Neural progenitor cell (in vitro differentiated cells): ENCODE data around the gene GPR4. TPM values are rescaled to one million over a fixed set of nuclear protein-coding genes. Genes with fewer than 3 reads are reported as not detected.
"Not testable (repeated sequence)": the region's sequence is repeated elsewhere in the genome, so short reads cannot be mapped to it uniquely, and the experiment has no call there.

Experiments used
- DNase-seq: peaks from one replicate; pipeline ENCODE4 v3.0.0-alpha.2; 2016; ENCODE audit warnings: low spot score
- H2AFZ ChIP-seq: fragments of 200-600 bp; sonication (generic); replicated peaks from 2 replicates; pipeline ENCODE4 v1.6.1; 2016; ENCODE audit warnings: antibody characterized with exemption
- H3F3A ChIP-seq: fragments of 200-600 bp; sonication (generic); 2 replicates; pipeline ENCODE4 v1.6.1; 2016; ENCODE audit warnings: antibody characterized with exemption, low read depth
- H3K27ac ChIP-seq: fragments of 200-600 bp; sonication (generic); 2 replicates; pipeline ENCODE4 v1.5.1; 2016; ENCODE audit warnings: mild to moderate bottlenecking
- H3K27me3 ChIP-seq: fragments of 200-600 bp; sonication (generic); 2 replicates; pipeline ENCODE4 v1.6.1; 2016; ENCODE audit warnings: mild to moderate bottlenecking, moderate library complexity
- H3K36me3 ChIP-seq: fragments of 200-600 bp; sonication (generic); 2 replicates; pipeline ENCODE4 v1.5.1; 2016
- H3K4me1 ChIP-seq: fragments of 200-600 bp; sonication (generic); 2 replicates; pipeline ENCODE4 v1.6.1; 2016; ENCODE audit warnings: mixed run types
- H3K4me2 ChIP-seq: fragments of 200-600 bp; sonication (generic); 2 replicates; pipeline ENCODE4 v1.6.1; 2016
- H3K4me3 ChIP-seq: fragments of 200-600 bp; sonication (generic); 2 replicates; pipeline ENCODE4 v1.5.1; 2016
- H3K79me2 ChIP-seq: fragments of 200-600 bp; sonication (generic); 2 replicates; pipeline ENCODE4 v1.6.1; 2016; ENCODE audit warnings: low read depth
- H3K9ac ChIP-seq: fragments of 200-600 bp; sonication (generic); 2 replicates; pipeline ENCODE4 v1.6.1; 2016
- H3K9me3 ChIP-seq: fragments of 200-600 bp; sonication (generic); 2 replicates; pipeline ENCODE4 v1.5.1; 2016; ENCODE audit warnings: low read depth
- H4K20me1 ChIP-seq: fragments of 200-600 bp; sonication (generic); 2 replicates; pipeline ENCODE4 v1.6.1; 2016; ENCODE audit warnings: low read depth
- H3K27ac Mint-ChIP-seq: 3 replicates; pipeline ENCODE4 v1.8.0; 2021; ENCODE audit warnings: mixed read lengths
- H3K27me3 Mint-ChIP-seq: 2 replicates; pipeline ENCODE4 v1.8.0; 2022; ENCODE audit warnings: low read depth, mild to moderate bottlenecking, inconsistent platforms, moderate library complexity, mixed read lengths; ENCODE audit not compliant: insufficient read depth
- H3K36me3 Mint-ChIP-seq: 3 replicates; pipeline ENCODE4 v1.8.0; 2021; ENCODE audit warnings: mixed read lengths
- H3K4me1 Mint-ChIP-seq: 3 replicates; pipeline ENCODE4 v1.8.0; 2021; ENCODE audit warnings: mixed read lengths
- H3K4me3 Mint-ChIP-seq: 3 replicates; pipeline ENCODE4 v1.8.0; 2021; ENCODE audit warnings: mild to moderate bottlenecking, moderate library complexity, mixed read lengths
- H3K9me3 Mint-ChIP-seq: 3 replicates; pipeline ENCODE4 v1.8.0; 2020; ENCODE audit warnings: mixed read lengths
- EZH2 ChIP-seq: fragments of 200-600 bp; sonication (generic); IDR thresholded peaks from 2 replicates; pipeline ENCODE4 v1.6.1; 2017; ENCODE audit warnings: antibody characterized with exemption, mild to moderate bottlenecking, moderate library complexity
- EZH2phosphoT487 ChIP-seq: fragments of 200-600 bp; sonication (generic); IDR thresholded peaks from 2 replicates; pipeline ENCODE4 v1.6.1; 2017; ENCODE audit warnings: antibody characterized with exemption
- total RNA-seq: library from RNA; depleted of rRNA; stranded (reverse); fragments of >200 nt; gene quantifications from 2 replicates; pipeline ENCODE4 v1.2.3, GENCODE V29; 2015; ENCODE audit warnings: low replicate concordance
- TF ChIP-seq, protein P1 (sequence below): fragments of 200-600 bp; sonication (generic); IDR thresholded peaks from 2 replicates; pipeline ENCODE4 v1.5.1; 2017; ENCODE audit warnings: antibody characterized with exemption, mild to moderate bottlenecking

Gene GPR4
- total RNA-seq, 1 donor from 2014 or later: not detected

DNA sequence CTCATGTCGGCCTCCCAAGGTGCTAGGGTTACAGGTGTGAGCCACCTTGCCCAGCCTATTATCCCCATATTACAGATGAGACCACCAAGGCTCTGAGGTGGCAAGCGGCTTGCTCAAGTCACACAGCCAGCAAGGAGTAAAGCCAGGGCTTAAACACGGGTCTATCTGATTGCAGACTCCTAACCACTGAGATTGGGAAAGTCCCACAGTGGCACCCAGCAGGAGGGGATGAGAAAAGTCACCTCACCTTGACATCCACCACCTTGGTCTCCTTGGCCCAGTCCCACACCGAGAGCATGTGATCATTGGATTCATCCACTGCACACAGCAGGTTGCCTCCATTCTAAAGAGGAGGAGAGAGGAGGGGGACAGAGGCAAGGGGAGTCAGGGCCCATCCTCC is 27.7 kb upstream of the GPR4 start:
- H3K27me3 Mint-ChIP-seq: no peaks in the 10 kb centered on the region
- TF ChIP-seq EZH2 (no peak), EZH2phosphoT487 (no peak)
- TF ChIP-seq, protein P1, sequence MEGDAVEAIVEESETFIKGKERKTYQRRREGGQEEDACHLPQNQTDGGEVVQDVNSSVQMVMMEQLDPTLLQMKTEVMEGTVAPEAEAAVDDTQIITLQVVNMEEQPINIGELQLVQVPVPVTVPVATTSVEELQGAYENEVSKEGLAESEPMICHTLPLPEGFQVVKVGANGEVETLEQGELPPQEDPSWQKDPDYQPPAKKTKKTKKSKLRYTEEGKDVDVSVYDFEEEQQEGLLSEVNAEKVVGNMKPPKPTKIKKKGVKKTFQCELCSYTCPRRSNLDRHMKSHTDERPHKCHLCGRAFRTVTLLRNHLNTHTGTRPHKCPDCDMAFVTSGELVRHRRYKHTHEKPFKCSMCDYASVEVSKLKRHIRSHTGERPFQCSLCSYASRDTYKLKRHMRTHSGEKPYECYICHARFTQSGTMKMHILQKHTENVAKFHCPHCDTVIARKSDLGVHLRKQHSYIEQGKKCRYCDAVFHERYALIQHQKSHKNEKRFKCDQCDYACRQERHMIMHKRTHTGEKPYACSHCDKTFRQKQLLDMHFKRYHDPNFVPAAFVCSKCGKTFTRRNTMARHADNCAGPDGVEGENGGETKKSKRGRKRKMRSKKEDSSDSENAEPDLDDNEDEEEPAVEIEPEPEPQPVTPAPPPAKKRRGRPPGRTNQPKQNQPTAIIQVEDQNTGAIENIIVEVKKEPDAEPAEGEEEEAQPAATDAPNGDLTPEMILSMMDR: no peak
- Histone ChIP-seq H3K9ac (no peak overlapping the region), H3F3A (peaks cover 27% of the 10 kb centered on the region), H3K36me3 (no peaks in the 10 kb centered on the region), H3K4me2 (no peak overlapping the region), H3K79me2 (no peaks in the 10 kb centered on the region), H3K4me1 (peaks cover 10% of the 10 kb centered on the region), H3K27me3 (no peaks in the 10 kb centered on the region), H4K20me1 (no peaks in the 10 kb centered on the region), H3K9me3 (no peaks in the 10 kb centered on the region), H3K4me3 (no peak overlapping the region), H2AFZ (no peak overlapping the region), H3K27ac (no peak overlapping the region)
- H3K9me3 Mint-ChIP-seq: no peaks in the 10 kb centered on the region
- DNase-seq: no peak
- no peak overlapping the region for H3K27ac Mint-ChIP-seq
- H3K36me3 Mint-ChIP-seq: peaks cover 3% of the 10 kb centered on the region
- H3K4me3 Mint-ChIP-seq: no peak overlapping the region
- H3K4me1 Mint-ChIP-seq: peaks cover 9% of the 10 kb centered on the region

DNA sequence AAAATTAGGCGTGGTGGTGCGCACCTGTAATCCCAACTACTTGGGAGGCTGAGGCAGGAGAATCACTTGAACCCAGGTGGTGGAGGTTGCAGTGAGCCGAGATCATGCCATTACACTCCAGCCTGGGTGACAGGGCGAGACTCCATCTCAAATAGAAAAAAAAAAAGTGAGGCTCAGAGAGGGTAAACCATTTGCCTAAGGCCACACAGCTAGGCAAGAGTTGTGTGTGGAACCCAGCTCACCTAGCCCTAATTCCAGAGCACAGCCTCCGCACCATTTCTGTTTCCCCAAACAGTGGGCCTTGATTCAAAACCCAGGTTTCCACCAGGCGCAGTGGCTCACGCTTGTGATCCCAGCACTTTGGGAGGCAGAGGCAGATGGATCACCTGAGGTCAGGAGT is 26.2 kb upstream of the GPR4 start:
- peaks cover 18% of the 10 kb centered on the region for H3F3A ChIP-seq
- not testable (repeated sequence) for H3K27ac Mint-ChIP-seq, H3K4me1 ChIP-seq, H3K36me3 Mint-ChIP-seq, H2AFZ ChIP-seq, H3K27me3 ChIP-seq, H3K4me1 Mint-ChIP-seq, H3K4me3 ChIP-seq, H3K27ac ChIP-seq, H3K27me3 Mint-ChIP-seq, H3K9me3 Mint-ChIP-seq, DNase-seq, H3K36me3 ChIP-seq, H3K4me2 ChIP-seq, H3K79me2 ChIP-seq, H3K9ac ChIP-seq, H3K9me3 ChIP-seq, H4K20me1 ChIP-seq, H3K4me3 Mint-ChIP-seq

DNA sequence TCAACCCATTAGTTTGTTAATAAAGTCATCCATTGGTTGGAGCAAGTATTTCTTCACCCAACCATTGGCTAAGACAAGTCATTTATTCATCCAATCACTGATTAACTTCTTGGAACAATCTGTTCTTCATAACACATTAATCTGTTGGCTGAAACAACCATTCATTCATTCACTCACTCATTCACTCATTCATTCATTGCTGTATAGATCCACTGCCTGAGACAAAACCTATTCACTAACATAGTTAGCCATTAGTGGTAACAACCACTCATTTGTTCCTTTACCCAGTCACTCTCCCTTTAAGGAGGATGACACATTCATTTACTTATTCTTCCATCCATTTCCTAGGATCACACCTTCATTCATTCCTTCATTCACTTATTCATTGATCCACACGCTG is 22.0 kb upstream of the GPR4 start:
- Mint-ChIP-seq H3K9me3 (no peaks in the 10 kb centered on the region), H3K27me3 (no peaks in the 10 kb centered on the region), H3K4me1 (no peaks in the 10 kb centered on the region), H3K27ac (no peak overlapping the region), H3K36me3 (peaks cover 7% of the 10 kb centered on the region), H3K4me3 (no peak overlapping the region)
- H3K4me1 ChIP-seq: no peaks in the 10 kb centered on the region
- no peaks in the 10 kb centered on the region for H4K20me1 ChIP-seq
- H3F3A ChIP-seq: no peaks in the 10 kb centered on the region
- H3K27ac ChIP-seq: no peak overlapping the region
- no peak overlapping the region for H3K4me2 ChIP-seq
- H3K36me3 ChIP-seq: no peaks in the 10 kb centered on the region
- no peak overlapping the region for H2AFZ ChIP-seq
- no peak overlapping the region for H3K9ac ChIP-seq
- no peaks in the 10 kb centered on the region for H3K27me3 ChIP-seq
- no peaks in the 10 kb centered on the region for H3K79me2 ChIP-seq
- no peaks in the 10 kb centered on the region for H3K9me3 ChIP-seq
- TF ChIP-seq, protein P1: no peak
- TF ChIP-seq EZH2 (no peak), EZH2phosphoT487 (no peak)
- no peak overlapping the region for H3K4me3 ChIP-seq
- DNase-seq: no peak

DNA sequence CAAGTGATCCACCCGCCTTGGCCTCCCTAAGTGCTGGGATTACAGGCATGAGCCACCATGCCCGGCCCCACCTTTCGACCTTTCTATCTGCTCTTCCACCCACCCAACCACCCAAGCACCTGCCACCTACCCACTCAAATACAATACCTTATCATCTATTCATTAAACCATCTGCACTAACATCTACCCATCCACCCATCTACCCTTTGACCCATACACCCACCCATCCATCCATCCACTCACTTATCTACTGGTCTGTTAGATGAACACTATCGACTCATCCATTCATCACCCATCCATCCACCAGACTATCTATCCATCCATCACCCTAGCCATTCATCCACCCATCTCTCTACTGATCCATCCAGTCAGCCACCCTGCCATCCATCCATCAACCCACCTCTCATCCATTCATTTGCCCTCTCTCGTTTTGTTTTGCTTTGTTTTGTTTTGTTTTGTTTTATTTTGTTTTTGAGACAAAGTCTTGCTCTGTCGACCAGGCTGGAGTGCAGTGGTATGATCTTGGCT is 20.0 kb upstream of the GPR4 start:
- Histone ChIP-seq H3K27ac (no peak overlapping the region), H3K9me3 (no peaks in the 10 kb centered on the region), H3K9ac (peak overlapping the region; percentile 3), H3K4me1 (no peaks in the 10 kb centered on the region), H3K79me2 (no peaks in the 10 kb centered on the region), H3K27me3 (no peaks in the 10 kb centered on the region), H4K20me1 (no peaks in the 10 kb centered on the region), H3K36me3 (no peaks in the 10 kb centered on the region), H3F3A (peaks cover 1% of the 10 kb centered on the region), H2AFZ (no peak overlapping the region), H3K4me2 (no peak overlapping the region), H3K4me3 (no peak overlapping the region)
- H3K36me3 Mint-ChIP-seq: peaks cover 6% of the 10 kb centered on the region
- no peak overlapping the region for H3K4me3 Mint-ChIP-seq
- no peaks in the 10 kb centered on the region for H3K4me1 Mint-ChIP-seq
- DNase-seq: no peak
- no peaks in the 10 kb centered on the region for H3K9me3 Mint-ChIP-seq
- no peak for TF ChIP-seq EZH2phosphoT487
- no peak for TF ChIP-seq EZH2
- TF ChIP-seq, protein P1: no peak
- no peaks in the 10 kb centered on the region for H3K27me3 Mint-ChIP-seq
- no peak overlapping the region for H3K27ac Mint-ChIP-seq
